Measurements from ENCODE around the gene RASAL3.
A peak's percentile ranks its signal among the peaks of the same experiment; 100 is the strongest.

The RASAL3 gene

GRCh38 chr19:15448778-15449619 lies 15.3 kb downstream of the RASAL3 start:
- Mint-ChIP-seq H3K4me1 (peaks cover 24% of the 10 kb centered on the region), H3K4me3 (peak overlapping the region; percentile 65), H3K27me3 (no peaks in the 10 kb centered on the region), H3K9me3 (no peaks in the 10 kb centered on the region), H3K36me3 (peaks cover 38% of the 10 kb centered on the region), H3K27ac (peak overlapping the region; percentile 77)
- CTCF ChIA-PET = interaction anchor here (1.3 kb wide), 1 partner anchor 29 kb away, joined by 4 read pairs; no protein-coding TSS in a partner anchor
- DNase-seq = peak; percentile 35

- no peak for DNase-seq
- peaks cover 31% of the 10 kb centered on the region for H3K36me3 Mint-ChIP-seq
Observed at GRCh38 chr19:15448044-15448777, 16.1 kb downstream of the RASAL3 start.

GRCh38 chr19:15447057-15447456 lies 17.3 kb downstream of the RASAL3 start:
- Mint-ChIP-seq H3K4me1 (peaks cover 21% of the 10 kb centered on the region), H3K27ac (no peak overlapping the region), H3K27me3 (no peaks in the 10 kb centered on the region), H3K36me3 (peaks cover 27% of the 10 kb centered on the region), H3K4me3 (no peak overlapping the region), H3K9me3 (no peaks in the 10 kb centered on the region)
- CTCF ChIA-PET = no interaction called here
- no peak for DNase-seq

More at GRCh38 chr19:15448044-15448777, 16.1 kb downstream of the RASAL3 start:
- H3K4me3 Mint-ChIP-seq = peak overlapping the region; percentile 65
- no peaks in the 10 kb centered on the region for H3K27me3 Mint-ChIP-seq
- peak overlapping the region; percentile 77 for H3K27ac Mint-ChIP-seq
- H3K9me3 Mint-ChIP-seq = no peaks in the 10 kb centered on the region
- H3K4me1 Mint-ChIP-seq = peaks cover 21% of the 10 kb centered on the region
- CTCF ChIA-PET = interaction anchor here (1.3 kb wide), 1 partner anchor 29 kb away, joined by 4 read pairs; no protein-coding TSS in a partner anchor

GRCh38 chr19:15445807-15446376 lies 18.5 kb downstream of the RASAL3 start:
- Mint-ChIP-seq H3K36me3 (peaks cover 17% of the 10 kb centered on the region), H3K4me1 (peaks cover 16% of the 10 kb centered on the region), H3K4me3 (no peak overlapping the region), H3K9me3 (no peaks in the 10 kb centered on the region), H3K27me3 (no peaks in the 10 kb centered on the region), H3K27ac (peak overlapping the region; percentile 37)
- DNase-seq = no peak
- CTCF ChIA-PET = no interaction called here

- Mint-ChIP-seq H3K4me3 (no peak overlapping the region), H3K9me3 (no peaks in the 10 kb centered on the region), H3K27me3 (no peaks in the 10 kb centered on the region), H3K36me3 (peaks cover 11% of the 10 kb centered on the region), H3K27ac (no peak overlapping the region), H3K4me1 (peaks cover 10% of the 10 kb centered on the region)
- no peak for DNase-seq
- CTCF ChIA-PET = no interaction called here
Observed at GRCh38 chr19:15445227-15445605, 19.1 kb downstream of the RASAL3 start.

GRCh38 chr19:15444505-15445226 lies 19.7 kb downstream of the RASAL3 start:
- H3K27ac Mint-ChIP-seq = no peak overlapping the region
- DNase-seq = no peak
- peaks cover 11% of the 10 kb centered on the region for H3K36me3 Mint-ChIP-seq
- no peaks in the 10 kb centered on the region for H3K9me3 Mint-ChIP-seq
- H3K4me1 Mint-ChIP-seq = peaks cover 8% of the 10 kb centered on the region
- H3K4me3 Mint-ChIP-seq = no peak overlapping the region
- CTCF ChIA-PET = no interaction called here
- H3K27me3 Mint-ChIP-seq = no peaks in the 10 kb centered on the region

GRCh38 chr19:15443838-15444237 lies 20.5 kb downstream of the RASAL3 start:
- Mint-ChIP-seq H3K4me3 (no peak overlapping the region), H3K4me1 (peaks cover 7% of the 10 kb centered on the region), H3K27ac (no peak overlapping the region), H3K9me3 (no peaks in the 10 kb centered on the region), H3K27me3 (no peaks in the 10 kb centered on the region), H3K36me3 (peaks cover 11% of the 10 kb centered on the region)
- CTCF ChIA-PET = no interaction called here
- DNase-seq = no peak

GRCh38 chr19:15443325-15443724 lies 21.0 kb downstream of the RASAL3 start:
- Mint-ChIP-seq H3K27me3 (no peaks in the 10 kb centered on the region), H3K9me3 (no peaks in the 10 kb centered on the region), H3K4me3 (no peak overlapping the region), H3K36me3 (peaks cover 8% of the 10 kb centered on the region), H3K4me1 (peaks cover 1% of the 10 kb centered on the region), H3K27ac (no peak overlapping the region)
- DNase-seq = no peak
- CTCF ChIA-PET = no interaction called here

GRCh38 chr19:15442142-15442920 lies 22.0 kb downstream of the RASAL3 start:
- Mint-ChIP-seq H3K27ac (no peak overlapping the region), H3K27me3 (no peaks in the 10 kb centered on the region), H3K36me3 (peaks cover 4% of the 10 kb centered on the region), H3K4me1 (no peaks in the 10 kb centered on the region), H3K4me3 (no peak overlapping the region), H3K9me3 (no peaks in the 10 kb centered on the region)
- CTCF ChIA-PET = interaction anchor here (1.4 kb wide), 1 partner anchor 113 kb away, joined by 3 read pairs; no protein-coding TSS in a partner anchor
- DNase-seq = no peak

GRCh38 chr19:15441317-15441716 lies 23.0 kb downstream of the RASAL3 start:
- no peaks in the 10 kb centered on the region for H3K9me3 Mint-ChIP-seq
- DNase-seq = no peak
- CTCF ChIA-PET = interaction anchor here (1.4 kb wide), 1 partner anchor 114 kb away, joined by 3 read pairs; no protein-coding TSS in a partner anchor
- no peak overlapping the region for H3K27ac Mint-ChIP-seq
- H3K27me3 Mint-ChIP-seq = no peaks in the 10 kb centered on the region
- no peaks in the 10 kb centered on the region for H3K36me3 Mint-ChIP-seq
- peaks cover 1% of the 10 kb centered on the region for H3K4me1 Mint-ChIP-seq
- H3K4me3 Mint-ChIP-seq = no peak overlapping the region

- CTCF ChIA-PET = no interaction called here
- no peak for DNase-seq
Observed at GRCh38 chr19:15439821-15440641, 24.3 kb downstream of the RASAL3 start.

GRCh38 chr19:15439078-15439799 lies 25.1 kb downstream of the RASAL3 start:
- no peak for DNase-seq
- Mint-ChIP-seq H3K36me3 (no peaks in the 10 kb centered on the region), H3K4me1 (peaks cover 4% of the 10 kb centered on the region), H3K27me3 (no peaks in the 10 kb centered on the region), H3K27ac (no peak overlapping the region), H3K4me3 (no peak overlapping the region), H3K9me3 (no peaks in the 10 kb centered on the region)
- CTCF ChIA-PET = no interaction called here

More at GRCh38 chr19:15439821-15440641, 24.3 kb downstream of the RASAL3 start:
- Mint-ChIP-seq H3K9me3 (no peaks in the 10 kb centered on the region), H3K4me3 (no peak overlapping the region), H3K27ac (no peak overlapping the region), H3K4me1 (peaks cover 4% of the 10 kb centered on the region), H3K36me3 (no peaks in the 10 kb centered on the region), H3K27me3 (no peaks in the 10 kb centered on the region)

All from activated naive CD4-positive, alpha-beta T cell treated with anti-CD3 and anti-CD28 coated beads, Interleukin-2, amount 10 ng/mL, durations not matched to agents 7 days and 5 days (primary cell).